GM18907 (cell line): ENCODE data around the gene PRUNE1.
A peak's percentile ranks its signal among the peaks of the same experiment; 100 is the strongest.

Experiments
- ATAC-seq: cut with Tn5 transposase; IDR thresholded peaks from one replicate; pipeline ENCODE4 v1.9.1; 2021; ENCODE audit warnings: mild to moderate bottlenecking, moderate library complexity; ENCODE audit not compliant: unreplicated experiment

Gene PRUNE1

DNA sequence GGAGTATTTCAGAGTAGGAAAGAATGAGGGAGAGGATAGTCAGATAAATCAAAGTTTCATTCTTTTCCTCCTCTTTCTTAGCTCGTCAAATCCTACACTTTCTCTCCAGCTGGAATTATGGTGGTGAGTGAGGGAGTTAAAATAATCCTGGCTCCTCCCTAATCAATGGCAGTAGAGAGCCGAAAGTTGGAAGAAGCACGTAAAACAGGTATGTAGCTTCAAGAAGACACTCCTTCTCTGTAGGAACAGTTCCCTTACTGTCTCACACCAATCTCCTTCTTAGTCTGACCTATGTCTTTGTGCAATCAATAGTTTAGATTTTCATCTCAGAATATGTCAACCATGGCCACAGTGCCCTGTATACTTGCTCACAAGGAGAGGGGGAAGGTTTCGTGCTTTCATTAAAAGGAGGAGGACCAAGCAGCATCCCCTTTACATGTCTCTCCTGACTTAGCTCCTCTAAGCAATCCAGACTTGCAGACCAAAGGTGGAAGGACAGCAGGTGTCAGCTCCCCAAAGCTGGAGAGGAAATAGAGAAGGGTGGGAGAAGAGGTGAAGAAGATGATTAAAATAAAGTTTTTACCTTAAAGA lies 2.4 kb upstream of the PRUNE1 start:
- ATAC-seq, result no peak

DNA sequence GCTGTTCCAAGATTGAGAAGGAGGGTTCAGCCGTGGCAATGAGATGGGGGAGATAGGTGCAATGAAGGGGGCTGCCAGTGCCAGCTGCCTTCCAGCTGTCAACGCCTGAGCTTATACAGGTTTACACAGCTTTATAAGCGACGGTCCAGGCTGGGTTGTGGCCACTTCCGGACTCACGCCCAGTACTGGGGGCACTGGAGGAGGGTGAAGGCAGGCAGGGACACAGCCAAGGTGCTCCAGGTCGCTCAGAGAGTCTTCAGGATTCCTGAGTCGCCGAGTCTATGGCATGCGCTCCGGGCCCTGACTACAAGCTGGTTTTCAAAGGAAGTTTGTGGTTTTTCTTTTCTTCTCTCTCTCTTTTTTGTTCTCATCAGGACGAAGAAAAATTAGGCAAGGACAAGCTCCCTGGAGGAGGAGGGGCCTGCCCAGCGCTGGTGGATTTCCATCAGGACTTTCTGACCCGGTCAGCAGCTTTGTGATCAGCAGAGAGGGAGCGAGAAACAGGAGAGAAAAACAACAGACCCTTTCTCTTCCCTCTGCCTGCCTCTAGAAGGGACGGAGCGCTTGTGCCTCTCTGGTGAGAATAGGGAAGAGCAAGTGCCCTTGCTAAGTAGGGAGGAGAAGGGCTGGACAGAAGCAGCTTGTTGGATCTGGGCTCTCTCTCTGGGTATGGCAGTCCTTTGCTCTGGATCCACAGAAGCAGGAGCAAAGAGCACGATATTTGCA lies 1.8 kb upstream of the PRUNE1 start, which contains the start of gene MINDY1:
Gene MINDY1 (minus strand): TSS at position 576 of the 726 bp plus-strand sequence. CDS start 4,285 bp downstream, outside the sequence.
- no peak for ATAC-seq

DNA sequence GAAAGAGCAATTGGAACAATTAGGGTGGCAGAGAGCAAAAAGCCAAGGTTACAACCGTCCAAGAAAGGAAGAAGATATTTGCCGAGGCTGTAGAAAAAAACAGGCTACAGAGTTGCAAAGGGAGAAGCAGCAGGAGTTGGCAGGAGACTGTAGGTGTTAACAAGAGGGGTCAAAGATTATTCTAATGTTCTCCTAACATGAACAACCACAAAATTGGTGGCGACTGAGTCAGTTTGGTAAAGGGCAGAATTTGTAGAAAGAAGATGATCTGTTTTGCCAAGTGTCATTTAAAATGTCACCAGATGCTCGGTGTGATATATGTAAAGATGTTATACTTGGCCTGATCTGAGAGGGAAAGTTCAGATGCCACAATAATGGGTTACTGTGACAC lies 401 bp upstream of the PRUNE1 start:
- no peak for ATAC-seq

DNA sequence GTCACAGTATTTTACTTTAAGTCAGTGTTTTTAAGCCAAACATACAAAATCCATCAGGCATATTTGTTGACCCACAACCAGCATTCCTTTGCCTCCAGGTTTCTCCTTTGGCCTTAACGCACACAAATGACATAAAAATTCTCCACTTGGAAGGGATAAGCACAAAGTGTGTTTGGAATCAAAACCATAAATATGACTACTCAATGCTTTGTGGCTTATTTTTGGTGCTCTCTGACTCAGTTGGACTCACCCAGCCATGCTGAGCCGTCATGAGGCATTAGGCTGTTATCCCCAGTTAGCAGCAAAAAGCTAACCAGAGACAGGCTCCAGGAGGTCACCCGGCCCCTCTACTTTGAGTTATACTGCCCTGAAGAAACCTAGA lies 948 bp downstream of the PRUNE1 start:
- ATAC-seq, result no peak

DNA sequence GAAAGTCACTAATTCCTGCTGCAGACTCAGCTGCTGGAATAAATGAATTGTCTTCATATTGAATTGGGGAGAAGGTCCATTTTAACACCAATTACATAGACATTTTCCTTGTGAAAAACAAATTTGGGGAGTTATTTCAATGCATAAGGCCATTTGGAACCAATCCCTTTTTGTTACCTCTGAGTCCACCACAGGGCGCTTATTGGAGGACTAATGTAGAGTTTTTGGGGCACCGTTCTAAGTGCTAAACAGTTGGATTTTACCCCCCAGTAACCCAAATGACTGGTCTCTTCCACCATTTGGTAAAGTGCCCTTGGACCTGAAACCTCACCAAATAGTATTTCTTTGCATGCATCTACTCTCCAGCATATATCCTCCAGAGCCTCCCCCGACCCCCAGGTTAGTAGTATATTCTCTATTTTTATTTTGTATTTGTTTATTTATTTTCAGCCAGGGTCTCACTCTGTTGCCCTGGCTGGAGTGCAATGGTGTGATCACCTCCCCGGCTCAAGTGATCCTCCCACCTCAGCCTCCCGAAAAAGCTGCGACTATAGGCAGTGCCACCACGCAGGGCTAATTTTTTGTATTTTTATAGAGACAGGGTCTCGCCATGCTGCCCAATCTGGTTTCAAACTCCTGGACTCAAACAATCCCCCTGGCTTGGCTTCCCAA lies 1.6 kb downstream of the PRUNE1 start:
- no peak for ATAC-seq

DNA sequence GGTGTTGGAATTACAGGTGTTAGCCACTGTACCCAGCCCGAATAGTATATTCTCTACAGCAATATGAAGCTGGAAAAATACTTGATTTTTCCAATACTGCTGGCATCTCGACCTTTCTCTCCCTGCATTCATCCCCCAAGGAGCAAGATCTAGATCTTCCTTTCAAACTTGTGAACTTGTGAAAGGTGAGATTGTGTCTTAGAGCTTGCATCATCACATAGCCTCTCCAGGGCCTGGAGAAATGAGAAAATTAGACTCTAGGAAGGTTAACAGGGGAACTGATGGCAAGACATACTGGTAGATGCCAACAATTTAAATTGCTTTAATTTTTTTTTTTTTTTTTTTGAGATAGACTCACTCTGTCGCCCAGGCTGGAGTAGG lies 2.1 kb downstream of the PRUNE1 start:
- ATAC-seq, result no peak

DNA sequence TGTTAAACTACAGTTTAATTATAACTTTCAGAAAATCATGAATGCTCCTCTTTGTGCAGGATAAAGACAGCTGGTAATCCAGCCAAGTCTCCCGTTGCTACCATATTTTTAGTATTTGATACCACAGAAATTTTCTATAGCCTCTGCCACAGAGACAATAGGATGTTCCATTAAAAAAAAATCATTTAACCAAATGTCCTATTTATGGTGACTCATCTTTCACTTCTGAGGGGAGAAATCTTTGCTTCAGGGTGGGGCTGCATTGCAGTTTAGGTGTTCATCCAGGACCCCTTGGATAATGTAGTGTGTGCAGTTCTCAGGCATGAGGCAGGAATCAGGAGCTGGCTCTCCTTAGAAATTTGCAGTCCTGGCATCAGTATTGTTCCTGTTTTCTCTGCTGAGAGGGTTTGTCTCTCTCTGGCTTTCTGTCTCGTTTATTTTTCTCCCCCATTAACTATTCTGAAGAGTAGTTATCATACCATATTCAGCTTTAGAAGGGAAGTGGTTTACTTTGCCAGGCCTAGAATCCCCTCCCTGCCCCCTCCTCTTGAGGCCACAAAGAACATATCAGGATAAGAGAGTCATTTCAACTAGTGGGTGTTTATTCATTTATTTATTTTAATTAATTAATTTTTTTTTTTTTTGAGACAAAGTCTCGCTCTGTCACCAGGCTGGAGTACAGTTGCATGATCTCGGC lies 3.1 kb downstream of the PRUNE1 start:
- ATAC-seq, result no peak

DNA sequence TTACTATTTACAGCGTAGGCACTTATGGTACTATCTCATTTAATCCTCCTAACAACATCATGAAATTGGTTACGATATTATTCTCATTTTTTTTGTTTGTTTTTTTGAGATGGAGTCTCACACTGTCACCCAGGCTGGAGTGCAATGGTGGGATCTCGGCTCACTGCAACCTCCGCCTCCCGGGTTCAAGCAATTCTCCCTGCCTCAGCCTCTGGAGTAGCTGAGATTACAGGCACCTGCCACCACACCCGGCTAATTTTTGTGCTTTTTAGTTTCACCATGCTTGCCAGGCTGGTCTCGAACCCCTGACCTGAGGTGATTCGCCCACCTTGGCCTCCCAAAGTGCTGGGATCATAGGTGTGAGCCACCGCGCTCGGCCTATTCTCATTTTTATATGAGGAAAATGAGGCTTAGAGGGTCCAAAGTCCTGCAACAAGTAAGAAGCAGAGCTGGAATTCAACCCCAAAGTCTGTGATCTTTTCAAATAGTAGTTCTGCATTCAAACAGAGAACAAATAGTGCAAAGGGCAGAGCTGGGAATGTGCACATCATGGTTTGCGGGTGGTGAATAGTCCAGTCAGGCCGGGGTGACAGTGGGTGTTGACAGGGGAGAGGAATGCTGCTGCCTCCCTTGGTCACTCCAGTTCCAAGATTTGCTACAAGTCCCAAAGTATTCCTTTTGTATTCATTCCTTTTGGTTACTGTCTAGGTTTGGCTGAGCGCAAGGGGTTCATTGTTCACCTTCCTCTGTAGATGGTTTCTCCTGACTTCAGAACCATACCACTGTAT lies 4.6 kb downstream of the PRUNE1 start:
- no peak for ATAC-seq

DNA sequence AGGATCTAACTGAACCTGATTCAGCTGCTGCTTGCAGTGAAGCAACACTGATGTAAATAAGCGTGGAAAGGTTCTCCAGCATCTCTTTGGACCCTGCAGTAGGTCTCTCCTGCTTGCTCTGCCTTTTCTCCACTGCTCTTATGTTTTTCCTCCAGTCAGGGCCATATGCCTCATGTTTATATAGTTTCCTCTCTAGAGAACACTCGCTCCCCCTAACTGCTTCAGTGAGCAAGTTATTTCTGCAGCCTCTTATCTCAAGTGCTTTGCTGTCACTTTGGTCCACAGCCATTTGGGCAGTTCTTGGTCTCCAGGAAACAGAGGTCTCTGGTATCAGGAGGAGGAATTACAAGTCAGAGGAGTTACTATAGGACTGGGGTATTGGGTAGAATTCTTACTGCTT lies 5.3 kb downstream of the PRUNE1 start:
- ATAC-seq, result no peak

DNA sequence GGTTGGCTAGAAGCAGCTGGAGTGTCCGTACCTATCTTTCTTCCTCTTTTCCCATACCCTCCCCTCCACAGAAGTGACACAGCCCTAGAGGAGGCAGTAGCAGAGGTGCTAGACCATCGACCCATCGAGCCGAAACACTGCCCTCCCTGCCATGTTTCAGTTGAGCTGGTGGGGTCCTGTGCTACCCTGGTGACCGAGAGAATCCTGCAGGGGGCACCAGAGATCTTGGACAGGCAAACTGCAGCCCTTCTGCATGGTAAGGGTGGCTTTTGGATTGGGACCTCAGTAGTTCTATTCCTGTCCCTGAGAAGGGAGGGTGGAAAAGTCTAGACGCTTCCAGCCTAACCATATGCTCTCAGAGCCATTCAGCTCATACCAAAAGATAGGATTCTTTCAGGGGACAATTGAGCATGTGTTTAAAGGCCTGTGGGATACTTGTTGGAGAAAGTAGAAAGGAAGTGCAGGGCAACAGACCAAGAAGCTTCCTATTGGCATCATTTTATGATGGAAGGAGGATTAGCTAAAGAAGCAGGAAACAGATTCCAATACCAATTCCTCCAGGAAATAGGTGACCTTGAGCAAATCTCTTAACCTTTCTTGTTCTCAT lies 16.4 kb downstream of the PRUNE1 start:
- ATAC-seq, result no peak

DNA sequence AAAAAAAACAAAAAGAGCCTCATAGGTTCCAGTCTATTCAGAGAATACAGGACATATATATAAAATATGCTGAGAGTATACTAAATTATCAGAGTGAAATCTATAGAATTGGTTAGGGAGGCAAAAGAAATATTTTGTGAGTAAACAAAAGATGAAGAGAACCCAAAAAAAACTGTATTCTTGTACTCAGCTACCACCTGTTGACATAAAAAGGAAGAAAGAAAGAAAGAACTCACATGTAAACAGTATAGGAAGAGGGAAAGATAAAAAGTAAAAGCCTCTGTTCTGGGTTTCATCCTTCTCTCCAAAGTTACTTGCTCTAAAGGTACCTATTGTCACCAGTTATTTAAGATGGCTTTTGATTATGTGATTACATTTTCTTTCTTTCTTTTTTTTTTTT lies 18.2 kb downstream of the PRUNE1 start:
- no peak for ATAC-seq

DNA sequence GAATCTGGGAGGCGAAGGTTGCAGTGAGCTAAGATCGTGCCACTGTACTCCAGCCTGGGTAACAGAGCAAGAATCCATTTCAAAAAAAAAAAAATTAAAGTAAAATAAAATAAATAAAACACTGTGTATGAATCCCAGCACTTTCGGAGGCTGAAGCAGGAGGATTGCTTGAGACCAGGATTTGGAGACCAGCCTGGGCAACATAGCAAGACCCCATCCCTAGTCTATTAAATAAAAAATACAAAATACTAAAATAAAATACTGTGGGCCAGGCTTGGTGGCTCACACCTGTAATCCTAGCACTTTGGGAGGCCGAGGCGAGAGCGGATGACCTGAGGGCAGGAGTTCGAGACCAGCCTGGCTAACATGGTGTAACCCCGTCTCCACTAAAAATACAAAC lies 23.9 kb downstream of the PRUNE1 start:
- no peak for ATAC-seq

DNA sequence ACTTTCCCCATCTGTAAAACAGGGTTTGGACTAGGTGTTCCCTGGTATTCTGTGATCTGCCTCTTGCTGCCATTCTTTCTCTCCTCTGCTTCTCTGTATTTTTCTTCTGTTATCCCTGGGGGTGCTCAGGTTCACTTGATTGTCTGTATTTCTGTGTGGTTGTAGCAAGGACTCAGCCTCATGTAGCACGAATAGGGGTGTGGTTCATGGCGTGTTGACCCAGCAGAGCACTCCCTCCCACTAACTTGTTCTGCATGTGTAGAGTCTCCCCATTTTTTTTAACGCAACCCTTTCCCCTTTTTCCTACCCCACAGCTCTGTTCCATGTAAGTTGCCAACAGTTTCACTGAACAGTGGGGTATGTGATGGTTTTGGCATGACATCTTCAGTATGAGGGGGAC lies 26.9 kb downstream of the PRUNE1 start:
- ATAC-seq, result no peak

DNA sequence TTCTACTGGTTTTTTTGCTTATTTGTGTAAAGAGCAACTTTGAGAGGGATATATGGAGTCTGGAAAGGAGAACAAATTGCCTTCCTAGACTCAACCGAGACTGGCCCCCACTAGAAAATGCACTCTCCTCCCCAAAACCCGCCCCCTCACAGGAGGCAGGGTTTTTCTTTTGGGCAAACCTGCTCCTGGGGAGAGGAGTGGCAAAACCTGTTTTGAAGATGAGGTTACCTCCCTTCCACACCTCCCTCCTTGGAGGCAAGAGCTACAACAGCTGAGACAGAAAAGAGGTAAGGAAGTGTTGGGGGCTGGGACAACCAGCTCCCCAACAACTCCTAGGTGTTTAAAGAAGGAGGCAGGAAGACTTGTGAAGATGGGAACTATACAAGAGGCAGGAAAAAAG lies 28.1 kb downstream of the PRUNE1 start, which contains the start of gene BNIPL:
Gene BNIPL (plus strand): TSS at position 231 of the 400 bp plus-strand sequence. CDS start 140 bp downstream, at position 371.
- no peak for ATAC-seq

DNA sequence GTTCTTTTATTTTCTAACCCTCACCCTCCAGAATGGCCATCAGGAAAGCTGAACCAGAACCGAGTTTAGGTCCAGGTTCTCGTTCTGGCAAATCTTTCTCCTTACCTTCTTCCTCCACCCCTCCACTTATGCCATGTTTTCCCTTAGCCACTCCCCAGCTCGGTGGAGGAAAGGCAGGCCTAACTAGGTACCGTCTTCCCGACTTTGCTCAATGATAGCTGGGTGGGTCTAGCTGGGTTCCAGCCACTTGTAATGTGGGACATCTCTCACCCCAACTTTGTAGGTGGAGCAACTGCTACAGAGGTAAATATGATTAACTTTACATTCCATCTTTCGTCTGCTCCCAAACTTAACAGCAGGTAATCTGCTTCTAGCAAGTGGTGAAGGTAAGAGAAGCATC lies 28.8 kb downstream of the PRUNE1 start:
- no peak for ATAC-seq

DNA sequence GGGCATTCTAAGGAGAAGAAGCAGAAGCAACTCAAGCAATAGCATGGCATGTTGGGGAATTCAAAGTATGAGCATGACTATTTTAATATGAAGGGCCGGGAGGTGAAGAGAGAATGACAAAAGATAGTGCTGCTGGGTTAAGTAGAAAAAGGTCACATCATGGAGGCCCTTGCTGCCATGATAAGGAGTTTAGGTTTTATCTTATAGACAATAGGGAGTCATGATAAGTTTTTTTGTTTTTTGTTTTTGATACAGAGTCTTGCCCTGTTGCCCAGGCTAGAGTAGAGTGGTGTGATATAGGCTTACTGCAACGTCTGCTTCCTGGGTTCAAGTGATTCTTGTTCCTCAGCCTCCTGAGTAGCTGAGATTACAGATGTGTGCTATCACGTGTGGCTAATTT lies 31.3 kb downstream of the PRUNE1 start:
- no peak for ATAC-seq

DNA sequence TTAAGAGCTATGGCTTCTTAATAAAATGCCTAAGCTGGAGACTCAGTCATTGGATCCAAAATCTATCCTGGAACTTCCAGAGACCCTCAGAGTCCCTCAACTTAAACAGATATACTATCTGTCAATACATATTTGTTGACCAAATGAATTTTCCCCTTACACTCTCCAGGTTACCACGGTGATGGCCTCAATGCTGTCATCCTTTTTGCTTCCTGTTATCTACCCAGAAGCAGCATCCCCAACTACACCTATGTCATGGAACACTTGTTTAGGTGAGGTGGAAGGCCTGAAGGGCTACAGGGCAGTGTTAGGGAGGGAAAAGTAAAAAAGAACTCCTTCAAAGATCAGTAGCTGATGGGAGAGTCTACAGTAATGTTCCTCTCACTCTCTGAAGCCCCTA lies 34.9 kb downstream of the PRUNE1 start:
- ATAC-seq, result no peak

DNA sequence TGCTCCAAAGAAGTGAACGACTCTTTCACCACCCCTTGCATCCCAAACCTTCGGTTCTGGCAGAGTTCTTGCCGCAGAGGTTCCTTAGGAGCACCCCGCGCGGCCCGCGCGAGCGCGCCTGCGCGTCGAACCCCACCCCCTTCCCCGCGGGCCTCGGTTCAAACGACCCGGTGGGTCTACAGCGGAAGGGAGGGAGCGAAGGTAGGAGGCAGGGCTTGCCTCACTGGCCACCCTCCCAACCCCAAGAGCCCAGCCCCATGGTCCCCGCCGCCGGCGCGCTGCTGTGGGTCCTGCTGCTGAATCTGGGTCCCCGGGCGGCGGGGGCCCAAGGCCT lies 39.3 kb downstream of the PRUNE1 start, which contains the start of gene C1orf56:
Gene C1orf56 (plus strand): TSS at position 161 of the 334 bp plus-strand sequence. CDS start 97 bp downstream, at position 258.
- peak; percentile 45 for ATAC-seq

DNA sequence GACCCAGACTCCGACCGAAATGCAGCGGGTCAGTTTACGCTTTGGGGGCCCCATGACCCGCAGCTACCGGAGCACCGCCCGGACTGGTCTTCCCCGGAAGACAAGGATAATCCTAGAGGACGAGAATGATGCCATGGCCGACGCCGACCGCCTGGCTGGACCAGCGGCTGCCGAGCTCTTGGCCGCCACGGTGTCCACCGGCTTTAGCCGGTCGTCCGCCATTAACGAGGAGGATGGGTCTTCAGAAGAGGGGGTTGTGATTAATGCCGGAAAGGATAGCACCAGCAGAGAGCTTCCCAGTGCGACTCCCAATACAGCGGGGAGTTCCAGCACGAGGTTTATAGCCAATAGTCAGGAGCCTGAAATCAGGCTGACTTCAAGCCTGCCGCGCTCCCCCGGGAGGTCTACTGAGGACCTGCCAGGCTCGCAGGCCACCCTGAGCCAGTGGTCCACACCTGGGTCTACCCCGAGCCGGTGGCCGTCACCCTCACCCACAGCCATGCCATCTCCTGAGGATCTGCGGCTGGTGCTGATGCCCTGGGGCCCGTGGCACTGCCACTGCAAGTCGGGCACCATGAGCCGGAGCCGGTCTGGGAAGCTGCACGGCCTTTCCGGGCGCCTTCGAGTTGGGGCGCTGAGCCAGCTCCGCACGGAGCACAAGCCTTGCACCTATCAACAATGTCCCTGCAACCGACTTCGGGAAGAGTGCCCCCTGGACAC lies 39.8 kb downstream of the PRUNE1 start:
- peak; percentile 59 for ATAC-seq

DNA sequence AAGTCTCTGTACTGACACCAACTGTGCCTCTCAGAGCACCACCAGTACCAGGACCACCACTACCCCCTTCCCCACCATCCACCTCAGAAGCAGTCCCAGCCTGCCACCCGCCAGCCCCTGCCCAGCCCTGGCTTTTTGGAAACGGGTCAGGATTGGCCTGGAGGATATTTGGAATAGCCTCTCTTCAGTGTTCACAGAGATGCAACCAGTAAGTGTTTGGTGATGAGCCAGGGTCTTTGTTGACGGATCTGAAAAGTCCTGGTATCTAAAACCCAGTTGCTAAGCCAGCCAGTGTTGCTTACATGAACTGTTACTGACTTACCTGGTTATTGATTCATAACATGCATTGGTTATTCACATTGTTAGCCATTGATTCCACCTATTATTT lies 40.4 kb downstream of the PRUNE1 start:
- no peak for ATAC-seq
